ENCODE measurements around the gene ERGIC1. TPM values are rescaled to one million over a fixed set of nuclear protein-coding genes. Genes with fewer than 3 reads are reported as not detected.

The ERGIC1 gene
- total RNA-seq: 202 and 223 TPM in 2 replicates

DNA sequence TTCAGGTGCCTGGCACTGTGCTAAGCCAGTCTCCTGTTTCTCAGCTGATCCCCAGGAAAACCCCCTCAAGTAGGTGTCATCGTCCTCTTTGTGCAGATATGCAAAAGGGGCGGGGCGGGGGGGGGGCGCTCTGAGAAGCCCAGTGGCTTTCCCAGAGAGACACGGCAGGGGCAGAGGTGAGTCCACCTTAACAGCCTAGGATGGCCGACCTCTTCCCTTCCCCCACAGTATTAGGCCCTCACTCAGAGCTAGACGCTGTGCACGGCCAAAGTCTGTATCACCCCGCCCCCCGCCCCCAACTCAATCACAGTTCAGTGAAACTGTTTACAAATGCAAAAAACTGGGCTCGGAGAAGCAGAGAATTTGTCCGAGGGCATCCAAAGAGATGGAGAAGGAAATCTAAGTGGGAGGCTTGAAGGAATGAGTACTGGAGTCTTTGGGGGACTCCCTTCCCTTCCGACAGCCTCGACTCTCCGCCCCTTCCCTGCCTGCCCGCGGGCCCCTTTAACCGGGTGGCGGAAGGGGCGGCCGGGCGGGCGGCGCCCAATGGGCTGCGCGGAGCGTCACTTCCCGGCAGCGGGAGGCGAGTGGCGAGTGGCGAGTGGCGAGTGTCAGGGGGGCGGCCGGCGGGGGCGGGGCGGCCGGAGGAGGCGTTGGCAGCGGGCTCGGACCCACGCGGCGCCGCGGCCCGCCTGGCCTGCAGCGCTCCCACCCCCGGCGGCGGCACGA lies at the start of gene ERGIC1:
TSS of gene ERGIC1 (plus strand) at position 566 of the 729 bp plus-strand sequence. CDS start at position 729, 163 bp downstream.

GRCh38 chr5:172983542-172984243 lies 149.6 kb downstream of the ERGIC1 start, which contains the start of gene ATP6V0E1:
Gene ATP6V0E1 (plus strand): TSS chr5:172983771. CDS start chr5:172983861, 90 bp downstream.

Small RNA genes lying within 50 kb of the gene (small RNA-seq; reads per million reads assigned to genes)
- not detected for gene AC022217.4

Other genes starting within 250 kb of the ERGIC1 start
- gene NEURL1B, start 193.0 kb upstream of the ERGIC1 start, total RNA-seq: 0.20 and 0.37 TPM in 2 replicates
- 96.8 and 158 TPM in 2 replicates for gene DUSP1, start 63.1 kb upstream of the ERGIC1 start, total RNA-seq
- 42.4 and 51.4 TPM in 2 replicates for gene RPL26L1, start 125.2 kb downstream of the ERGIC1 start, total RNA-seq
- gene ATP6V0E1, start 149.5 kb downstream of the ERGIC1 start, total RNA-seq: 95.4 and 143 TPM in 2 replicates
- 10.2 and 13.2 TPM in 2 replicates for gene CREBRF, start 222.1 kb downstream of the ERGIC1 start, total RNA-seq